Osteoblast (primary cell): ENCODE measurements around the gene SYNGR3. TPM values are rescaled to one million over a fixed set of nuclear protein-coding genes. Genes with fewer than 3 reads are reported as not detected.
A peak's percentile ranks its signal among the peaks of the same experiment; 100 is the strongest.

Experiments
- DNase-seq: peaks from one replicate; pipeline ENCODE4 v3.0.0; 2011; ENCODE audit warnings: low spot score, mixed read lengths; ENCODE audit not compliant: insufficient read length; ENCODE audit errors: missing footprints
- H2AFZ ChIP-seq: 2 replicates; pipeline ENCODE4 v1.6.0; 2011; ENCODE audit warnings: mild to moderate bottlenecking, low read length
- H3K27ac ChIP-seq: 2 replicates; pipeline ENCODE4 v1.5.1; 2011; ENCODE audit warnings: mild to moderate bottlenecking, low read depth, low read length, moderate library complexity
- H3K27me3 ChIP-seq: 2 replicates; pipeline ENCODE4 v1.6.0; 2012; ENCODE audit warnings: mild to moderate bottlenecking, control low read depth, inconsistent platforms, low read length, moderate library complexity; ENCODE audit not compliant: insufficient read depth
- H3K36me3 ChIP-seq: 2 replicates; pipeline ENCODE4 v1.5.1; 2011; ENCODE audit warnings: mild to moderate bottlenecking, low read length, control low read depth, moderate library complexity; ENCODE audit not compliant: insufficient read depth
- H3K4me1 ChIP-seq: 2 replicates; pipeline ENCODE4 v1.5.1; 2011; ENCODE audit warnings: mild to moderate bottlenecking, low read length, control low read depth, moderate library complexity; ENCODE audit not compliant: insufficient read depth
- H3K4me2 ChIP-seq: 2 replicates; pipeline ENCODE4 v1.6.0; 2011; ENCODE audit warnings: mild to moderate bottlenecking, low read length; ENCODE audit not compliant: insufficient read depth
- H3K4me3 ChIP-seq: fragments of 200-600 bp; sonication (generic); 3 replicates; pipeline ENCODE4 v1.5.1; 2012; ENCODE audit warnings: mild to moderate bottlenecking, low read length, inconsistent platforms; ENCODE audit not compliant: insufficient read depth
- H3K79me2 ChIP-seq: 2 replicates; pipeline ENCODE4 v1.6.0; 2012; ENCODE audit warnings: mild to moderate bottlenecking, low read length, control low read depth, inconsistent platforms; ENCODE audit not compliant: insufficient read depth
- H3K9me3 ChIP-seq: 2 replicates; pipeline ENCODE4 v1.5.1; 2011; ENCODE audit warnings: low read depth, low read length, control low read depth
- H4K20me1 ChIP-seq: 2 replicates; pipeline ENCODE4 v1.6.0; 2012; ENCODE audit warnings: mild to moderate bottlenecking, low read length, control low read depth; ENCODE audit not compliant: insufficient read depth
- CTCF ChIP-seq: IDR thresholded peaks from 2 replicates; pipeline ENCODE4 v1.5.1; 2011; ENCODE audit warnings: mild to moderate bottlenecking, low read depth, low read length, moderate library complexity; ENCODE audit errors: extremely low read depth
- total RNA-seq: library from RNA; depleted of rRNA; stranded (reverse); fragments of >200 nt; gene quantifications from 2 replicates; pipeline ENCODE4 v1.2.3, GENCODE V29; 2012

Gene SYNGR3
- total RNA-seq, 1 donor: under 0.01 TPM

GRCh38 chr16:1958715-1959268, 31.0 kb upstream of the SYNGR3 start:
- Histone ChIP-seq H3K9me3 (no peaks in the 10 kb centered on the region), H3K36me3 (peaks cover 25% of the 10 kb centered on the region)
- TF ChIP-seq CTCF: no peak

GRCh38 chr16:1959269-1960039, 30.3 kb upstream of the SYNGR3 start, which contains the start of gene NDUFB10:
Gene NDUFB10 (plus strand): TSS chr16:1959538. CDS start chr16:1959625, 87 bp downstream.
- Histone ChIP-seq H3K27me3 (no peaks in the 10 kb centered on the region), H3K36me3 (peaks cover 28% of the 10 kb centered on the region), H3K79me2 (peaks cover 42% of the 10 kb centered on the region), H4K20me1 (peaks cover 38% of the 10 kb centered on the region), H3K4me2 (peak within 1 kb of the TSS; percentile 80), H3K27ac (peak within 1 kb of the TSS; percentile 72), H2AFZ (peak within 1 kb of the TSS; percentile 88), H3K9me3 (no peaks in the 10 kb centered on the region), H3K4me3 (peak within 1 kb of the TSS; percentile 93), H3K4me1 (peaks cover 19% of the 10 kb centered on the region)
- TF ChIP-seq CTCF: peak; percentile 56
- peak; percentile 99 for DNase-seq

More at GRCh38 chr16:1958715-1959268, 31.0 kb upstream of the SYNGR3 start:
- peaks cover 35% of the 10 kb centered on the region for H3K79me2 ChIP-seq
- DNase-seq: peak; percentile 60
- H3K4me1 ChIP-seq: peaks cover 18% of the 10 kb centered on the region
- peak overlapping the region; percentile 93 for H3K4me3 ChIP-seq
- H3K4me2 ChIP-seq: peak overlapping the region; percentile 80
- peaks cover 34% of the 10 kb centered on the region for H4K20me1 ChIP-seq
- H2AFZ ChIP-seq: peak overlapping the region; percentile 88
- H3K27me3 ChIP-seq: no peaks in the 10 kb centered on the region
- no peak overlapping the region for H3K27ac ChIP-seq

DNA sequence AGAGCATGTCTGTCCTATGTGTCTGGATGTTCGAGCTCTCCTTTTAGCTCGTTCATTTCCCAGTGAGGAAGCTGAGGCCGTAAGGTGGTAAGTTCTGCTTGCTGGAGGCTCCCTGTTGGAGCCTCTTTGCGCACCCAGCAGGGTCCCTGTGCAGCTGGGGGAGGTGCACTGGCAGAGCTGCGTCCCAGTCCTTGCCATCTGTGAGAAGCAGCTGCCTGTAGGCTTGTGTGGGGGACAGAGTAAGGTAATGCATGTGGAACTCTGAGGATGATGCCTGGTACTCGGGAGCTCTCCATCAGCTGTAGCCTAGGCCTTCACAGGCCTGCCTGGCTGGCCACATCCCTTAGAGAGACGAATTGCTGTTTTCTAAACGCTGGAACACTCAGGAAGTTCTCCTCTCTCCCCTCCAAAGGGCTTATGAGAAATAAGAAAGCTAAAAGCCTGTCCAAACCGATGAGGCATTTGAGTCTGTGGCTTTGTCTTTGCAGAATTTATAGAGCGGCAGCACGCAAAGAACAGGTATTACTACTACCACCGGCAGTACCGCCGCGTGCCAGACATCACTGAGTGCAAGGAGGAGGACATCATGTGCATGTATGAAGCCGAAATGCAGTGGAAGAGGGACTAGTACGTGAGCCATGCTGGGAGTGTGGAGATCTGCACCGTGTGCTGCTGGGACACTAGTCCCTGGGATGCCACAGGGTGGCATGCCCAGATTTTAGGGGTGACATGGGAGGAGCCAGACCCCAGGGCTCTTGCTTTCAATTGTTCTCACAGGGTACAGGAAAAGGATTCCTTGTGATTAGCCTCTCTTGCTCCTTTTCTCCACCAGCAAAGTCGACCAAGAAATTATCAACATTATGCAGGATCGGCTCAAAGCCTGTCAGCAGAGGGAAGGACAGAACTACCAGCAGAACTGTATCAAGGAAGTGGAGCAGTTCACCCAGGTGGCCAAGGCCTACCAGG, 28.8 kb upstream of the SYNGR3 start:
- Histone ChIP-seq H3K4me3 (peak overlapping the region; percentile 93), H3K27me3 (no peaks in the 10 kb centered on the region), H3K4me2 (peak overlapping the region; percentile 80), H3K4me1 (peaks cover 26% of the 10 kb centered on the region), H4K20me1 (peaks cover 38% of the 10 kb centered on the region), H2AFZ (no peak overlapping the region), H3K79me2 (peaks cover 54% of the 10 kb centered on the region), H3K9me3 (no peaks in the 10 kb centered on the region), H3K27ac (no peak overlapping the region), H3K36me3 (peaks cover 28% of the 10 kb centered on the region)
- no peak for TF ChIP-seq CTCF
- DNase-seq: peak; percentile 75
